GM19463 (cell line): ENCODE results near the gene GABRG3.
"Not testable (repeated sequence)": the region's sequence is repeated elsewhere in the genome, so short reads cannot be mapped to it uniquely, and the experiment has no call there.

Experiments
- ATAC-seq: cut with Tn5 transposase; IDR thresholded peaks from one replicate; pipeline ENCODE4 v1.9.1; 2021; ENCODE audit warnings: mild to moderate bottlenecking, moderate library complexity; ENCODE audit not compliant: unreplicated experiment

The GABRG3 gene

DNA sequence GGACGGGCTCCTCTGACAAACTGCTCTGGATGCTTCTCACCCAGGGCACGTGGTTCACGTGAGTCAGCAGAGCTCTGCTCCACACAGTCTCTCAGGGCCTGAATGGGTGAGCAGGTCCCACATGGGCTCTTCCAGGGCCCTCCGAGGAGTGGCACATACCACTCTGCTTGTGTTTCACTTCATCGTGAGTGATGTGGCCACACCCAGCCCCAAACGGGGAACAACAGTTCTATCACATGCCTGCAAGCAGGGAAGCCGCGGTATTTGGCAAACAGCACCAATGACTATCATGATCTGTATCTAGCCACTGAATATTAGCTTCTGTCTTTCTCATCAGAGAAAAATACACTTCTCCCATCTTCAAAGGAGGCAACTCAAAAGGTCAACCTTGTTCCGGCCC, 352.8 kb downstream of the GABRG3 start:
- no peak for ATAC-seq

DNA sequence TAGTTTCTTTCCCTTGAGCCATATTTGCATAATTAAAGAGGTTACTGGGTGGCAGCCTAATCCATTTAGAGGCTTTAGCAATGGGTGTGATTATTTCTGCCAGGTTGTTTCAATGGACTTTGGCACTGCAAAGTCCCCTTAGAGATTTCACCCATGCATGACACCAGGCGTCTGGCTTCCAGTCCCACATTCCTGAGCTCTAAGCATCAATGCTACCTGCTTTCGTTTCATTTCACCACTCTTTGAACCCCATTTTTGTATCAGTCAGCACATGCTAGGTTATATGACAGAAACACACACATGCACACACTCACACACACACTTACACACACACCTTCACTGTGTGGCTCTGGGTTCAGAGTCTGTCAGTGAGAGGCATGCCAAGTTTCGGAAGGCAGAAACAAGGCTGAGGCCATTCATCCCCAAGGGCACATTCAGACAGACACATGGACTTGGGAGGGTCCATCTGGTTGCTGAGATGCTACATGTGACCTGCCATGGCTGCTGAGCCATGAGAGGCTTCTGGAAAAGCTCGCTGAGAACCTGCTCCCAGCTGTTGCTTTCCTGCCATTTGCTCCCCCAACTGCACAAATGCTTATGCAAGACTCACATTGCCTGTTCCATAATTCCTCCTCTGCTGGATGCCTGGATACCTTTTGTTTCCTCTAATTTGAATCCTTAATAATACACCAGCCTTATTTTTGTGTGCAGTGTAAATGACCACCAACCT, 354.1 kb downstream of the GABRG3 start:
- ATAC-seq = no peak

DNA sequence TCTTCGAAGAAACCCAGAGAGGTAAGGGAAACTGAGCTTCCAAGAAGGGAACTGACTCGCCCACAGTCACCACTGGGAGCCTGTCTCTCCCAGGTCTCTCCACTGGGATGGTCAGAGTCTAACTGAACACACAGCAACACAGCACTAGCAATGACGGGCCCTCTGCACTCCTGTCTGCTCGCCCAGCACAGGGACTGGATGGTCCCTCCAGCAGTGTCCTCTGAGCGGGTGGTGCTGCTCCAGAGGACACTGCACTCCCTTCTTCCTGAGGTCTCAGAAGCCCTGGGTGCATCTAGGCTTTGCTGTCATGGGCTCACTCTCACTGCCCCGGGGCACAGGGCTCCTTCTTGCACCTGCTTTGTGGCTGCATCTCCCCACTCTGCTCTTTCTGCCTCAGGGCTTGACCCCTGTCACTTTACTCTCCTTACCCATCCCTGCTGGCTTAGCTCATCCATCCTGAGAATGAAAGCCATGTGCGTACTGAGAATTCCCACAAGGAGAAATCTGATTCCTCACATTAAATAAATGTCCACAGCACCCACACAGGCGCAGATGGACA, 356.6 kb downstream of the GABRG3 start:
- no peak for ATAC-seq

DNA sequence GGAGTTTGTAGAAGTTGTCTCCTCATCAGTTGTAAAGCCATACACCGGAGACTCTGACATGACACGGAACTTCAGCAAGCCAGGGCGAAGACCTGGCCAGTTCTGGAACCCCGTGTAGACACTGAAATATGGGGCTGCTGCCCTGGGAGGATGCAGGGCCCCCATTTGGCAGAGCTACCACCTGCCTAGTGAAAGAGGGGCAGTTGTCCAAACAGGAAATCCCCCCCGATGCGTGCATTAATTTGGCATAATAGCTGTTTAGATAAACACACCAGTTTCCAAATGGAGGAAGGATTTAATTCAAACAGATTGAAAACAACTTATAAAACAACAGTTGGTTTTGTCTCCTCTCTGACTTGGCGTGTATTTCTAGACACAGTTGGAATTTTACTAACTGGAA, 357.2 kb downstream of the GABRG3 start:
- no peak for ATAC-seq

DNA sequence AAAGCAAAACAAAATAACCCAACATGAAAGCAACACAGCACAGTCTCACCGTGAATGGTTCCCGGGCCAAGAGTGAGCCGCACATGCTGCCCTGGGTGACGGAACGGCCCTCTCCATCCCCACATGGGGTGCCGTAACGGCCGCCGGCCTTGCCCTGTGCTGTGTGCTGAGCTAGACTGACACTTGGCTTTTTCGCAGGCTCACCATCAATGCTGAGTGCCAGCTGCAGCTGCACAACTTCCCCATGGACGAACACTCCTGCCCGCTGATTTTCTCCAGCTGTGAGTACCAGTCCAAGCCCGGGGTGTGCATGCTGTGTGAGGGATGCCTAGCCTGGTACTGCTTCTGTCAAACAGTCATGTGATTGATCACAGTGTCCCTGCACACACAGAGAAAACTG, 357.6 kb downstream of the GABRG3 start:
- ATAC-seq = no peak

DNA sequence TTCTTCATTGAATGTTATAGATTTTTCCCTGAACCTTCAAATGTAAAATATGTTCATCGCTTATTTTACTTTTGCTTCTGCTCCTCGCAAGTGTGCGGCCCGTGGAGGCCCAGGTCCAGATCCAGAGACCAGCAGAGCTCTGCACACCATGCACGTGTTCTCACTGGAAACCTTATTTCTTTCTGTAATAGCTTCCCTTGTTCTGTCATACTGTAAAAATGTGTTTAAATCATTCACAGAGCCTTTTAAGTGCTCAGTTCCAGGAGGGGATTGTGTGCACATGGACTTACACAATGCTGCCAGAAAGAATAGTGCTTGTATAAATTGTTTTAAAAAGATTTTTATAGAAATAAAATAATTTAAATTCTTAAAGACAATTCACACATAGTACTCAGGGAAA, 359.3 kb downstream of the GABRG3 start:
- no peak for ATAC-seq

DNA sequence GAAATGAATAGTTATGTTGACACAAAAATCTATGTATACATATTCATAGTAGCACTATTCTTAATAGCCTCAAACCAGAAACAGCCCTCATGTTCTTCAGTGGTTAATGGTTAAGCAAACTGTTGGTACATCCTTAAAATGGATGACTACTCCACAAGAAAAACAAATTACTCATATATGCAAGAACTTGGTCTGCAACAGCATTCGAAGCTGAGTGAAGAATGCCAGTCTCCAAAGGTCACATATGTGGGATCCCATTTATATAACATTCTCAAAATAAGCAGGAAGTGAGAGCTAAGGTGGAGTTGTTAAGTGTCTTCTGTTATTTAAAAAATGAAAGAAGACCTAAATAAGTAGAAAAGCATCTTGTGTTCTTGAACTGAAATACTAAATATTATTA, 365.7 kb downstream of the GABRG3 start:
- no peak for ATAC-seq

DNA sequence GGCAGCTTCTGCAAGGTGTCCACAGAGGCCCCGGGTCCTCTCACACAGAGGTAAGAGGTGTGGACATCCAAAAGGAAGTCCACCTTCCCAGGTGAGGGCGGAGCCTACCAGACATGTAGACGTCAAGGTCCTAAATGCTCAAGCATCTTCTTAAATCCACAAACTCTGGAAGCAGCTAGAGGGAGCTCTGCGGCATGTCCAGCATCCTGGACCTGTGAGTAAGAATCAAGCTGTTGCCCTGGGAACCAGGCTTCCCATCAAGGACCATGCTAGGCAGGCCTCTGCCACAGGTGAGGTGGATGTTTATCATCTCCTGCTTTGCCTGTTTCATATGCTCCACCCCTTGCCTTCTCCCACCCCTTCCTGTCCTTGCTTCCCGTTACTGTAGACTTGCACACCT, 368.2 kb downstream of the GABRG3 start:
- no peak for ATAC-seq

DNA sequence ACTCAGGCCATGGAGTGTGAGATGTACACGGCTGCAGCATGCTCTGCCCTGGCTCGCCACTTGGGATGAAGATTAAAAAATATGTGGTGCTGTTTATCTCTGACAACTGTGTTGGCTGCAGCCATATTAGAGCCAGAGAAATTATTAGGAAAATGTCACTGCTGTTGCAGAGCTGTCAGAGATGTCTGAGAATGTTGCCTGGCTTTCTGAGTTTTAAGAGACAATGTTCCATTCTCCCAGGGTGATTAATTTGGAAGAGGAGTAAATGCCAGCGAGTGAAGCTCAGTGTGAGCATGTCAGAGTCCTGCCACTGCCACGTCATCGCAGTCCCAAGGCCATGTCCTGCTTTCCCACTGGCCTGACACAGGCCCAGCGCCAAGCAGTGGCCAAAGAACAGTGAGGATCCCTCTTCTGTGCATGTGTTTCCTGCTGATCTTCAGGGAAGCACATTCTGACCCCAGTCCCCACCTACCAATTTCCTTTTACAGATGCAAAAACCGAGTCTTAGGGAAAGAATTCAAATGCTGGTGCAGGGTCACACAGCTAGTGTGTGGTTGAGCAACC, 370.9 kb downstream of the GABRG3 start:
- no peak for ATAC-seq

DNA sequence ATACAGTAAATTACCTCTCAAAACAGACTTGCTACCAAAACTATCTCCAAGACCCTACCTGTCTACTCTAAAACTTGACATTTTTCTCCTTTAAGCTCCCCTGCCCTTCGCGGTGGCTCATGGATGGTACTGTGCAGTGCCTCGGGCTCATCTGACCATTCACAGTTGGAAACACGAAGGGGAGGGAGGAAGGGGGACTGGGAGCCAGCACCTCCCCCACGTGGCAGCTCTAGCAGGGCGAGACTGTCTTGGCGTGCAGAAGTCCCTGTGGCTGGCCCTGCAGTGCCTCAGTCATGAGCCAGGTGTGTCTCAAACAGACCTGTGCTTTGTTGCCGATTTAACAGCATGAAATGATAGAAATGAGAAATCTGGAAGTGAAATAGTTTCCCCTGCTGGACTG, 372.0 kb downstream of the GABRG3 start:
- no peak for ATAC-seq

DNA sequence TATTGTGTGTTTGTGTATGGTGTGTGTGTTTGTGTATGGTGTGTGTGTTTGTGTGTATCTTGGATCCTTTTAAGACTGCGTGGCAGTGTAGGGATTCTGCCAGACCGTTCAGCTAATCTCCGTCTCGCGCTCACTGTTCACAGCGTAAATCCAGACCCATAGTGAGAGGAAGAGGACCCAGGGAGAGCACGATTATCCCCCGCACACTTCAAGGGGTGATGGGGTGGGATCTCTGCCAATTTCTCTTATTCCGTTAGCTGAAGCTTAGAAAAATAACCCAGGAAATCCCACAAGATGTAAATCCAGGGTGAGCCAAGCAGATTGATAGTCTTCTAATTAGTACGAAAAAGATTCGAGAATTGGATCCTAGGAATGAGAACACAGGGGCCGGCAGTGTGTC, 381.2 kb downstream of the GABRG3 start:
- no peak for ATAC-seq

DNA sequence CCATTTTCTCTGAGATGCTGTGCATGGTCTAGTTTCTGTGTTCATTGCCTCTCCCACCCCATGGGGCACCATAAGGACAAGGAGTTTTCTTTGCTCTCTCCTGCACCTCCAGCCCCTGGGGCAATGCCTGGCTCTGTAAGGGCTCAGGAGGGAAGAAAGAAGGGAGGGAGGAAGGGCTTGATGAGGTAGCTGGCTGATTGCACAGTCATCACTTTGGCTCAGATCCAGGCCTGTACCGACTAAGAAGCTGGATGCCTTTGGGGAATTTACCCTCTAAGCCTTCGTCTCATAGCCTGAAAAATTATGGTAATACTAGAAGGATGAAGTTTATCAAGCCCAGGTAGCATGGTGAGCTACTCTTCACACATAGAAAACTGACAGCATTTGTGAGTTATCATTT, 382.9 kb downstream of the GABRG3 start:
- no peak for ATAC-seq

DNA sequence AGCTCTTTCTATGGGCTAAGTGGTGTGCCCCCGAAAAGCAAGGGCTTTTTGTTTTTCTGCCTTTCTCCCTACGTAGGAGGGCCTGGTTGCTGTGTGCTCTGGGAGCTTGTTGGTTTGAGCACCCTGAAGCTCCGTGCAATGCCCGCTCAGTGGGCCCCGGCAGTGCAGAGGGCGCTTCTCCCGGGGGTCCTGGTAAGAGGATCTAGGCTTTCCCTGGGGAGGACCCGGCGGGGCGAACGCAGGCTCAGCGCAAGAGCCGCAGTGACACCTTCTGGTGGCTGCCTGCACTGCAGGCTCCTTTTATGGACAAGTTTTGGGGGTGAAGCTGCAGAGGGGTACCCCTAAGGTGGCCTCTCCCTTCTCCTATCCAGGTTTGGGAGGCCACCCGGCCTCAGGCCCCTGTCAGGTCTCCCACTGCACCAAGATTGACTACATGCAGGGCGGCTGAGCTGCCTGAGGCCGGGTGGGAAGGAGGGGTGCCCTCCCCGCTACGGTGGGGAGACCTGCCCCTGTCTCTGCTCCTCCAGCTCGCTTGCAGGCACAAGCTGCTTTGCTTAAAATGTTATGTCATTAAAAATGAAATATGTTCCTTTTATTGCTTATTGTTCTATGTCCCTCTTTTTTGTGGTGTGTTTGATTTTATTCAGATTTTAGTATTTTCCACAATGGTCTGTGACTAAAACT, 387.9 kb downstream of the GABRG3 start:
- no peak for ATAC-seq

DNA sequence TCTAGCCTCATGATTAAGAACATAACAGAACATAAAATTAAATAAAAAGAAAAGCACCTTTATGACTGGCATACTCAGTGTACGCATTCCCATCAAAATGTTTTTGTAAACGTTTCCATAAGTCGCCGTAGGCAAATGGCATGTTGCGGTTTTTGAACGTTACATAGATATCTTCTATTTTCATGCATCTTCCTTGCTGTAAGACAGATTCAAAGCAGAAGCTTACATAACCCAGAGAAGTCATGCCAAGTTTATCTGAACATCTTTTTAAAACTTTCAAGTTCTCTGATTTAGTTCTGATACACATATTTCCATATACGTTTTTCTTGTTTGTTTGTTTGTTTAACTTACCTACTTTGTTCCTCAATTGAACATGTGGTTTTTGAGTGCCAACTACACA, 388.6 kb downstream of the GABRG3 start:
- ATAC-seq = no peak

DNA sequence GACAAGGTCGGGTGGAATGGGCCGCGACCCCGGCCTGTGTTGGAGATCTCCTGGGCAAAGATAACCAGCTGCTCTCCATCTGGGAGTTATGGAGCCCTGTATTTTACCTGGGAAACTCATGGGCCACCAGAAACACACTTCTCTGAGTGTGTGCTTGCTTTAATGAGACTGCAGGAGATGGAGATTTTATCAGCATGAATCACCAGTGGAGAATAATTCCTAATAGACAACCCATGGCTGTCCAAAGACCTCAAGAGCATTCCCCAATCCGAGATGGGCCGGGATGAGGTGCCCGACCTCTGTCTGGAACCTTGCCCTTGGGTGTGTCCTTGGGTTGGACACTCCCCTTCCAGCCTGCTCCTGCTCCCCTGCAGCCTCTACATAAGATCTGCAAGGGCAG, 389.3 kb downstream of the GABRG3 start:
- ATAC-seq = no peak

DNA sequence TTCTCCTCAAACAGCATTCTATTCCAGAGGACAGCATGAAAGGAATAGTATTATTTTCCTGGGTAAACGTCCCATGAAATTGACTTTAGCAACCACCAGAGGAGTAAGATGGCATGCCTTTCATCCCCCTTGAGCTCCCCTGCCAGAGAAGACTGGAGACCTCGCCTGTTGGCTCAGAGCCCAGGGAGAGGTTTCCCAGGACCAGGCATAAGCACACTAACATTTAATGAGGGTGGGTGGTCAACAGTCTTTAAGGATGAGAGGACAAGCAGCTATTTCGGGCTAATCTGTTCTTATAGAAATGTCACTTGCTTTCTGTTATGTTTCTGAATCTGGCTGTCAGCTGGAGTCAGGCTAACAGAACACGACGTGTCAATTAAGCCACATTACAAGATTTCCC, 390.5 kb downstream of the GABRG3 start:
- no peak for ATAC-seq

DNA sequence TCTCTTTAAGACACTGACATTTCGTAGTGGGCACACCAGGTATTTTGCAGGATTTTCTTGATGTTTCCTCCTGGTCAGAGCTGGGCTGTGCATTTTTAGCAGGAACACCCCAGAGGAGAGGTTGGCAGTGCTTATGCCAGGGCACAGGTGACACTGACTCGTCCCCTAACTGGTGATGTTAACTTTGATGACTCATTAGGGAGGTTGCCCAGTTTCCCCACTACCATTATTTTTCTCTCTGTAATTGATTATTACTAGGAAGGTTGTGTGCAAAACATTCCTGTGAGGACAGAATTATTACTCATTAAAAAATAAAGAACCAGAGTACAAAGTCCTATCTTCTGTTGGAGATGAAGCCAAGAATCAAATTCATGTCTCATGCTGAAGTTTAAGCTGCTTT, 394.5 kb downstream of the GABRG3 start:
- ATAC-seq = no peak

DNA sequence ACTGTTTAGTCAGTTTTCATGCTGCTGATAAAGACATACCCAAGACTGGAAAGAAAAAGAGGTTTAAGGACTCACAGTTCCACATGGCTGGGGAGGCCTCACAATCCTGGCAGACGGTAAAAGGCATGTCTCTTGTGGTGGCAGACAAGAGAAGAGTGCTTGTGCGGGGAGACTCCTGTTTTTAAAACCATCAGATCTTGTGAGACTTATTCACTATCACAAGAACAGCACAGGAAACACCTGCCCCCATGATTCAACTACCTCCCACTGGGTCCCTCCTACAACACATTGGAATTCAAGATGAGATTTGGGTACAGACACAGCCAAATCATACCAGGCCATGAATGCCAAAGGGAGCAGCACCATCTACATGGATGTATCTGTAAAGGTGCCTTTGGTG, 406.4 kb downstream of the GABRG3 start:
- ATAC-seq = not testable (repeated sequence)

DNA sequence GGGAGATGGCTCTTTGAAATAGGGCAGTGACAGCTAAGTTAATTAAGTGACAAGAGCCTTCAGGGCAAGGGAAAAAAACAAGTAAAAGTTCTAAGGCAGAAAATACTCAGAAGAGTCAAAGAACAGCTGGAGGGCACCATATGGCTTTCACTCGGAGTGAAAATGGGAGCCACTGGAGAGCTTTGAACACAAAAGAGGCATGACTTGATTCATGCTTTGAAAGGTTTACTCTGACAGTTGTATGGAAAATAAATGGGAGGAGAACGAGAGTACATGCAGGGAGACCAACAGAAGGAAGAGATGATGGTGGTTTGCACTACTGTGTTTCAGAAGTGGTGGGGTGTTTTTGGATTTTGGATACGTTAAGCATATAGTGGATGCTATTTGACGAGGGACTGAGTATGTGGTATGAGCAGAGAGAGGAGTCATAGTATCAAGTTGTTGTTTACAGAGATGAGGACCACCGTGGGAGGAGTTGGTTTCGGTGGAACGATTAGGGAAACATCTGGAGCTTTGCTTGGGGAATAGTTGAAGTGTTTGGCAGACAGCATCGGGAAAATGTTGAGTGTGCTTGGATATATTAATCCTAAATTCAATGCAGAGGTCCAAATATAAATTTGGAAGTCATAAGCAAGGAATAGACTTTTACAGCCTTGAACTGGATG, 411.5 kb downstream of the GABRG3 start:
- no peak for ATAC-seq

DNA sequence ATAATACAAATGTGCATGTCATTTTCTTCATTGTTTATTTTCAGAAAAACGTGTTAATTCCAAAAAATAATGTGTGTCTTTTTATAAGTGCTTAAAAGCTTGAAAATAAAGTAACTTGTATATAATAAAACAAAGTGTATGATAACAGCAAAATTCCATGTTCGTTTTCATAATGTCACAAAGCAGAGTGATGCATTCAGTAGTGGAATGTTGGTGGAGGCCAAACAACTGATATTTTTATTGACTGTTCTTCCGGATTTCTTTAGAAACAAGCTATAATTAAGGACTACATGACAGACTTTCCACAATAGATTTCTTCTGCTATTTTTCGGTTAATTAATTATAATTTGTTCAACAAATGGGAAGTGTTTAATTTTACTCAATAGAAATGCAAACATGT, 412.7 kb downstream of the GABRG3 start:
- no peak for ATAC-seq

DNA sequence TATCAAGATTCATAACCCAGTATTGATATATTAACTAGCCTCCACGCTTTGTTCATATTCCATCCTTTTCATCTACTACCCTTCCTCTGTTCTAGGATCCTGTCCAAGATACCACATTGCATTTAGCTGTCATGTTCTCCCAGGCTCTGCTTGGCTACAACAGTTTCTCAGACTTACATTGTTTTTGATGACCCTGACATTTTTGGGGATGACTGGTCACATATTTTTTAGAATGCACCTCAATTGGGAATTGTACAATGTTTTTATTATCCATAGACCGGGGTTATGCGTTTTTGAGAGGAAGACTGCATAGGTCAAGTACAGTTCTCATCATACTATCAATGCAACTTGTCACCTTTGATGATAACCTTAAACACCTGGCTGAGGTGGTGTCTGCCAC, 421.2 kb downstream of the GABRG3 start:
- no peak for ATAC-seq

DNA sequence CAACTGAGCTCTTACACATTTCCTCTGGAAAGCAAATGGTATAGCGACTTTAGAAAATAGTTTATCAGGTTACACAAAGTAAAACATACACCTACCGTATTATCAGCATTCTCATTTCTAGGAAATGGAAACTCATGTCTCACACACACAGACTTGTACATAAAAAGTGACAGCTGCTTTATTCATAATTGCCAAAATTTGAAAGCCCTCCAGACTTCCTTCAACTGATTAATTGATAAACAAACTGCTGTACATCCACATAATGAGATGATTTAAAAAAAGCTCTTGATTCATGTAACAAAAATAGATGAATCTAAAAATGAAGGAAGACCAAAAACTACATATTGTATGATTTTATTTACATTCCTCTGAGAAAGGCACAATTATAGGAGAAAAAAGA, 425.5 kb downstream of the GABRG3 start:
- no peak for ATAC-seq
